ENCODE data around the gene GRAMD1B.

The GRAMD1B gene

GRCh38 chr11:123560006-123560405, 129.9 kb downstream of the GRAMD1B start:
- peak; percentile 59 for DNase-seq (ENCODE audit: low read depth, low spot score)
- TF ChIP-seq CTCF (IDR thresholded peaks at IDR 0.05; ENCODE audit: insufficient read depth, low read length, missing control alignments), result no peak
- ChIA-PET POLR2A (interaction anchor here (0.7 to 2.3 kb wide), 2 partner anchors 10 to 14 kb away, joined by 3 to 10 read pairs; no protein-coding TSS in a partner anchor), CTCF (interaction anchor here (0.7 to 17.7 kb wide), 11 partner anchors 9 to 1261 kb away, joined by 3 to 371 read pairs (median 6); no protein-coding TSS in a partner anchor)
- H3K4me3 ChIP-seq (ENCODE audit: low read depth, low read length), result peak overlapping the region; percentile 48

GRCh38 chr11:123561431-123561800, 131.3 kb downstream of the GRAMD1B start:
- POLR2A ChIA-PET, result interaction anchor here (2.3 kb wide), 1 partner anchor 15 kb away, joined by 10 read pairs; no protein-coding TSS in a partner anchor
- TF ChIP-seq CTCF (IDR thresholded peaks at IDR 0.05; ENCODE audit: insufficient read depth, low read length, missing control alignments), result no peak
- no peak overlapping the region for H3K4me3 ChIP-seq (ENCODE audit: low read depth, low read length)
- CTCF ChIA-PET, result interaction anchor here (0.8 to 17.7 kb wide), 13 partner anchors 8 to 150 kb away, joined by 3 to 371 read pairs (median 6); no protein-coding TSS in a partner anchor
- DNase-seq (ENCODE audit: low read depth, low spot score), result no peak

GRCh38 chr11:123562158-123562557, 132.1 kb downstream of the GRAMD1B start:
- no peak for DNase-seq (ENCODE audit: low read depth, low spot score)
- CTCF ChIA-PET, result interaction anchor here (0.9 to 17.7 kb wide), 9 partner anchors 9 to 149 kb away, joined by 3 to 371 read pairs (median 6); no protein-coding TSS in a partner anchor
- POLR2A ChIA-PET, result no interaction called here

GRCh38 chr11:123562829-123563228, 132.8 kb downstream of the GRAMD1B start:
- no peak overlapping the region for H3K4me3 ChIP-seq (ENCODE audit: low read depth, low read length)
- no peak for TF ChIP-seq CTCF (IDR thresholded peaks at IDR 0.05; ENCODE audit: insufficient read depth, low read length, missing control alignments)
- ChIA-PET POLR2A (no interaction called here), CTCF (interaction anchor here (8.5 to 17.7 kb wide), 2 partner anchors 15 to 52 kb away, joined by 75 to 371 read pairs; no protein-coding TSS in a partner anchor)
- no peak for DNase-seq (ENCODE audit: low read depth, low spot score)

More at GRCh38 chr11:123562158-123562557, 132.1 kb downstream of the GRAMD1B start:
- no peak overlapping the region for H3K4me3 ChIP-seq (ENCODE audit: low read depth, low read length)
- no peak for TF ChIP-seq CTCF (IDR thresholded peaks at IDR 0.05; ENCODE audit: insufficient read depth, low read length, missing control alignments)

GRCh38 chr11:123564221-123564620, 134.2 kb downstream of the GRAMD1B start:
- TF ChIP-seq CTCF (IDR thresholded peaks at IDR 0.05; ENCODE audit: insufficient read depth, low read length, missing control alignments), result no peak
- DNase-seq (ENCODE audit: low read depth, low spot score), result no peak
- ChIA-PET CTCF (interaction anchor here (17.7 kb wide), 1 partner anchor 14 kb away, joined by 371 read pairs; no protein-coding TSS in a partner anchor), POLR2A (no interaction called here)
- H3K4me3 ChIP-seq (ENCODE audit: low read depth, low read length), result no peak overlapping the region

- POLR2A ChIA-PET, result no interaction called here
Measured at GRCh38 chr11:123566852-123567251, 136.8 kb downstream of the GRAMD1B start.

More at GRCh38 chr11:123566852-123567251, 136.8 kb downstream of the GRAMD1B start:
- no peak overlapping the region for H3K4me3 ChIP-seq (ENCODE audit: low read depth, low read length)
- DNase-seq (ENCODE audit: low read depth, low spot score), result no peak
- no peak for TF ChIP-seq CTCF (IDR thresholded peaks at IDR 0.05; ENCODE audit: insufficient read depth, low read length, missing control alignments)
- CTCF ChIA-PET, result interaction anchor here (0.8 to 17.7 kb wide), 6 partner anchors 11 to 265 kb away, joined by 3 to 371 read pairs (median 3); no protein-coding TSS in a partner anchor

All from AG04449 (cell line).